Uterus (tissue), 2 donors: ENCODE data around the gene CDAN1.

Source experiments
- POLR2A ChIP-seq, 2 donors: fragments of 450-650 bp; IDR thresholded peaks; one replicate each; pipeline ENCODE4 v1.6.1; 2016; ENCODE audit warnings: antibody characterized with exemption in 2 of 2, mild to moderate bottlenecking in 1 of 2, moderate library complexity in 1 of 2
- TF ChIP-seq, protein P1 (sequence below), 4 experiments: fragments of 200-600 bp in 2 of 4; fragments of 450-650 bp in 2 of 4; sonication (generic) in 2 of 4; IDR thresholded peaks; one replicate each; pipeline ENCODE4 v1.5.1; 2016 to 2019; ENCODE audit warnings: antibody characterized with exemption in 4 of 4, mild to moderate bottlenecking in 2 of 4, moderate library complexity in 1 of 4

DNA sequence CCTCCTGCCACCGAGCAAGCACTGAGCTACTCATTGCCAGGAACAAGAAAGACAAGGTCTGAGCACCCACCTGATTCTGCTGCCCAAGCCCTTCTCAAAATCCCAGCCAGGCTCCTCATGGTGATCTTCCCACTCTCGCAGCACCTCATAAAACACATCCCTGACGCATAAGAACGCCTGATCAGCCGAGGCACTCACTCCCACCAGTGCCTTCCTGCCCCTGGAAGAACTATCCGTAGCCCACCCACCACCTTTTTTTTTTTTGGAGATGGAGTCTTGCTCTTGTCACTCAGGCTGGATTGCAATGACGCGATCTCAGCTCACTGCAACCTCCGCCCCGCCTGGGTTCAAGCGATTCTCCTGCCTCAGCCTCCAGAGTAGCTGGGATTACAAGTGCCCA, 3.9 kb downstream of the CDAN1 start:
- TF ChIP-seq POLR2A (IDR thresholded peaks at IDR 0.05): no peak
- TF ChIP-seq, protein P1, sequence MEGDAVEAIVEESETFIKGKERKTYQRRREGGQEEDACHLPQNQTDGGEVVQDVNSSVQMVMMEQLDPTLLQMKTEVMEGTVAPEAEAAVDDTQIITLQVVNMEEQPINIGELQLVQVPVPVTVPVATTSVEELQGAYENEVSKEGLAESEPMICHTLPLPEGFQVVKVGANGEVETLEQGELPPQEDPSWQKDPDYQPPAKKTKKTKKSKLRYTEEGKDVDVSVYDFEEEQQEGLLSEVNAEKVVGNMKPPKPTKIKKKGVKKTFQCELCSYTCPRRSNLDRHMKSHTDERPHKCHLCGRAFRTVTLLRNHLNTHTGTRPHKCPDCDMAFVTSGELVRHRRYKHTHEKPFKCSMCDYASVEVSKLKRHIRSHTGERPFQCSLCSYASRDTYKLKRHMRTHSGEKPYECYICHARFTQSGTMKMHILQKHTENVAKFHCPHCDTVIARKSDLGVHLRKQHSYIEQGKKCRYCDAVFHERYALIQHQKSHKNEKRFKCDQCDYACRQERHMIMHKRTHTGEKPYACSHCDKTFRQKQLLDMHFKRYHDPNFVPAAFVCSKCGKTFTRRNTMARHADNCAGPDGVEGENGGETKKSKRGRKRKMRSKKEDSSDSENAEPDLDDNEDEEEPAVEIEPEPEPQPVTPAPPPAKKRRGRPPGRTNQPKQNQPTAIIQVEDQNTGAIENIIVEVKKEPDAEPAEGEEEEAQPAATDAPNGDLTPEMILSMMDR (IDR thresholded peaks at IDR 0.05): no peak
